Psoas muscle (tissue), 8 donors: ENCODE data around the gene HMCN2. TPM values are rescaled to one million over a fixed set of nuclear protein-coding genes. Genes with fewer than 3 reads are reported as not detected.

Experiments used
- ATAC-seq, 4 donors: fragments of 200-7000 bp; cut with Tn5 transposase; one replicate each; pipeline ENCODE4 v1.9.1; 2020; ENCODE audit warnings: moderate library complexity in 3 of 4, mild to moderate bottlenecking in 2 of 4
- DNase-seq, 2 donors: peaks; one replicate each; pipeline ENCODE4 v3.0.0-alpha.2; 2020
- H3K27ac ChIP-seq: fragments of 200-600 bp; one replicate; pipeline ENCODE4 v1.8.0; 2022
- H3K27me3 ChIP-seq, 3 donors: fragments of 200-600 bp in 1 of 3; one replicate each; pipeline versions ENCODE4 v1.6.1 to v1.8.0; 2013 to 2022; ENCODE audit warnings: low read length in 2 of 3, mild to moderate bottlenecking in 2 of 3, moderate library complexity in 1 of 3; ENCODE audit not compliant: insufficient read depth in 3 of 3
- H3K36me3 ChIP-seq, 2 donors: fragments of 200-600 bp in 1 of 2; one replicate each; pipeline versions ENCODE4 v1.6.1 to v1.8.0; 2013 to 2022; ENCODE audit warnings: low read depth in 1 of 2, mild to moderate bottlenecking in 1 of 2, moderate library complexity in 1 of 2; ENCODE audit not compliant: insufficient read depth in 1 of 2
- H3K4me1 ChIP-seq: fragments of 200-600 bp; one replicate; pipeline ENCODE4 v1.8.0; 2022
- H3K4me3 ChIP-seq: fragments of 200-600 bp; one replicate; pipeline ENCODE4 v1.8.0; 2022; ENCODE audit warnings: mild to moderate bottlenecking
- H3K9me3 ChIP-seq: fragments of 200-600 bp; one replicate; pipeline ENCODE4 v1.8.0; 2022
- CTCF ChIP-seq: fragments of 200-600 bp; IDR thresholded peaks from one replicate; pipeline ENCODE4 v1.8.0; 2022; ENCODE audit warnings: antibody characterized with exemption
- WGBS, 3 donors: extraction: QIAGEN DNeasy Blood & Tissue Kit; methylation state at CpG; one replicate each; pipeline versions ENCODE4 v1.1.6 to v1.1.7; 2013; 5-methylcytosine and 5-hydroxymethylcytosine counted together
- intact Hi-C, 2 donors: fragments of 100-400 bp; cut with DNase I; formaldehyde crosslinking; loops; one replicate each; pipeline versions ENCODE4 v1.11.0 to v1.14.2; 2022
- polyA plus RNA-seq, 3 donors: library from polyadenylated mRNA; stranded (reverse); fragments of 200-250 nt; gene quantifications; one replicate each; pipeline ENCODE4 v1.2.3, GENCODE V29; 2013
- total RNA-seq, 4 donors: library from RNA; stranded (reverse); fragmentation: NEBNext Ultra II Directional in 2 of 4; extraction: Animal tissue kit (Norgen Biotek cat#: 25700) in 2 of 4; gene quantifications; one replicate each; pipeline versions ENCODE4 v1.2.1 to v1.2.4, GENCODE V29; 2021 to 2023
- donor health status: healthy with polysubstance abuse.
- donor health status: DM: no; HTN: no; CAD: no; lungs with moderate emphysema.
- donor health status: Bipolar disorder and iron deficiency.
- donor health status: healthy.
- donor health status: DM: yes; HTN: yes; CAD: no.
- donor health status: DM: no; HTN: no; CAD: no.
- donor health status: DM: no; HTN: no; CAD: no.
- donor health status: DM: yes; HTN: yes; CAD: no.

HMCN2 gene
- total and polyA plus RNA-seq, 7 donors: 3.6 to 13.2 (median 6.7) TPM

- Histone ChIP-seq H3K27ac (peak overlapping the region; percentile 16), H3K4me3 (no peak overlapping the region), H3K4me1 (peaks cover 25% of the 10 kb centered on the region), H3K9me3 (no peaks in the 10 kb centered on the region), H3K27me3 (peaks cover 0 to 2% (median 0%) of the 10 kb centered on the region in 3 donors), H3K36me3 (no peaks in the 10 kb centered on the region)
- intact Hi-C loops: no loop called here
- DNase-seq: peak; percentile 83 to 87
- no peak for TF ChIP-seq CTCF
- 35 to 40% (median 39%) methylated on average over 23 of the region's 23 CpGs for WGBS, 3 donors
- ATAC-seq: peak; percentile 38 to 68 (median 63)
Observed at GRCh38 chr9:130451509-130452388, 186.2 kb downstream of the HMCN2 start.

GRCh38 chr9:130452835-130453234, 187.3 kb downstream of the HMCN2 start:
- WGBS, 3 donors: 98 to 99% (median 98%) methylated on average over 4 of the region's 4 CpGs
- ATAC-seq (no peak), DNase-seq (no peak)
- peaks cover 16% of the 10 kb centered on the region for H3K4me1 ChIP-seq
- H3K36me3 ChIP-seq: no peaks in the 10 kb centered on the region
- H3K27me3 ChIP-seq: peaks cover 0 to 2% (median 0%) of the 10 kb centered on the region in 3 donors
- no peak overlapping the region for H3K27ac ChIP-seq
- no peaks in the 10 kb centered on the region for H3K9me3 ChIP-seq
- no peak for TF ChIP-seq CTCF
- no peak overlapping the region for H3K4me3 ChIP-seq
- intact Hi-C loops: no loop called here

GRCh38 chr9:130453487-130453886, 187.9 kb downstream of the HMCN2 start:
- no peaks in the 10 kb centered on the region for H3K27me3 ChIP-seq
- intact Hi-C loops: no loop called here
- ATAC-seq: no peak
- no peaks in the 10 kb centered on the region for H3K36me3 ChIP-seq
- no peaks in the 10 kb centered on the region for H3K9me3 ChIP-seq
- peaks cover 16% of the 10 kb centered on the region for H3K4me1 ChIP-seq
- 51 to 58% (median 57%) methylated on average over 7 of the region's 7 CpGs for WGBS, 3 donors
- no peak for DNase-seq
- H3K27ac ChIP-seq: no peak overlapping the region
- no peak for TF ChIP-seq CTCF
- H3K4me3 ChIP-seq: no peak overlapping the region

- intact Hi-C loops: no loop called here
- 93 to 96% (median 95%) methylated on average over 10 of the region's 10 CpGs for WGBS, 3 donors
- no peak for TF ChIP-seq CTCF
- H3K4me3 ChIP-seq: no peak overlapping the region
- H3K9me3 ChIP-seq: no peaks in the 10 kb centered on the region
- DNase-seq: no peak
- peaks cover 16% of the 10 kb centered on the region for H3K4me1 ChIP-seq
- H3K36me3 ChIP-seq: no peaks in the 10 kb centered on the region
- no peak for ATAC-seq
- no peaks in the 10 kb centered on the region for H3K27me3 ChIP-seq
- no peak overlapping the region for H3K27ac ChIP-seq
Observed at GRCh38 chr9:130454096-130454811, 188.7 kb downstream of the HMCN2 start.
